WTC11 (cell line): Measurements from ENCODE around the gene PPIG. TPM values are rescaled to one million over a fixed set of nuclear protein-coding genes. Genes with fewer than 3 reads are reported as not detected.
A peak's percentile ranks its signal among the peaks of the same experiment; 100 is the strongest.
"Not testable (repeated sequence)": the region's sequence is repeated elsewhere in the genome, so short reads cannot be mapped to it uniquely, and the experiment has no call there.

Experiments used
- ATAC-seq: fragments of 200-7000 bp; cut with Tn5 transposase; 2 replicates; pipeline ENCODE4 v1.10.0; 2021; ENCODE audit warnings: mild to moderate bottlenecking, moderate library complexity
- CTCF ChIA-PET: fragments of 300-600 bp; sonication (Branson Sonifier 250); formaldehyde crosslinking; loops from one replicate; lab custom pipeline; 2021; ENCODE audit warnings: antibody characterized with exemption; lab: Charles Lee
- POLR2A ChIA-PET: fragments of 350-600 bp; sonication (Branson Sonifier 250); formaldehyde crosslinking; loops from one replicate; lab custom pipeline; 2021; ENCODE audit warnings: antibody characterized with exemption; lab: Charles Lee
- DNase-seq: peaks from one replicate; pipeline ENCODE4 v3.0.0; 2021; ENCODE audit warnings: low spot score
- H3K27ac Mint-ChIP-seq: 2 replicates; pipeline ENCODE4 v1.8.0; 2021; ENCODE audit warnings: mixed read lengths
- H3K27me3 Mint-ChIP-seq: 2 replicates; pipeline ENCODE4 v1.8.0; 2021; ENCODE audit warnings: low read depth, mild to moderate bottlenecking, moderate library complexity, mixed read lengths
- H3K36me3 Mint-ChIP-seq: 2 replicates; pipeline ENCODE4 v1.8.0; 2021; ENCODE audit warnings: mixed read lengths
- H3K4me1 Mint-ChIP-seq: 2 replicates; pipeline ENCODE4 v1.8.0; 2022; ENCODE audit warnings: mixed read lengths
- H3K4me3 Mint-ChIP-seq: 2 replicates; pipeline ENCODE4 v1.8.0; 2021; ENCODE audit warnings: mild to moderate bottlenecking, moderate library complexity, mixed read lengths
- H3K9me3 Mint-ChIP-seq: 2 replicates; pipeline ENCODE4 v1.8.0; 2021; ENCODE audit warnings: mixed read lengths
- AFF4 ChIP-seq: sonication (generic); formaldehyde crosslinking; IDR thresholded peaks from 2 replicates; pipeline ENCODE4 v1.8.1; 2023; ENCODE audit warnings: mild to moderate bottlenecking, missing genetic modification reagents, borderline replicate concordance
- ATF3 ChIP-seq: sonication (generic); formaldehyde crosslinking; conservative IDR thresholded peaks from 2 replicates; pipeline ENCODE4 v1.8.1; 2022; ENCODE audit warnings: mild to moderate bottlenecking, missing genetic modification reagents
- CREB1 ChIP-seq: sonication (generic); formaldehyde crosslinking; IDR thresholded peaks from 2 replicates; pipeline ENCODE4 v1.8.0; 2023; ENCODE audit warnings: mild to moderate bottlenecking, missing genetic modification reagents
- CREM ChIP-seq: sonication (generic); formaldehyde crosslinking; IDR thresholded peaks from 2 replicates; pipeline ENCODE4 v1.8.1; 2022; ENCODE audit warnings: mild to moderate bottlenecking, missing genetic modification reagents, moderate library complexity
- EMX1 ChIP-seq: fragments of 250-450 bp; sonication (Bioruptor Pico); IDR thresholded peaks from 2 replicates; pipeline ENCODE4 v1.8.0; 2021; ENCODE audit warnings: mild to moderate bottlenecking
- ESRRA ChIP-seq: sonication (generic); formaldehyde crosslinking; IDR thresholded peaks from 2 replicates; pipeline ENCODE4 v1.8.1; 2022; ENCODE audit warnings: mild to moderate bottlenecking, missing genetic modification reagents, borderline replicate concordance
- FOXK1 ChIP-seq: sonication (generic); formaldehyde crosslinking; IDR thresholded peaks from 2 replicates; pipeline ENCODE4 v1.8.0; 2022; ENCODE audit warnings: mild to moderate bottlenecking, moderate library complexity, missing genetic modification reagents
- GABPB1 ChIP-seq: sonication (generic); formaldehyde crosslinking; IDR thresholded peaks from 2 replicates; pipeline ENCODE4 v1.8.1; 2023; ENCODE audit warnings: mild to moderate bottlenecking, missing genetic modification reagents
- HMGXB4 ChIP-seq: sonication (generic); formaldehyde crosslinking; IDR thresholded peaks from 2 replicates; pipeline ENCODE4 v1.8.1; 2023; ENCODE audit warnings: mild to moderate bottlenecking, moderate library complexity, missing genetic modification reagents
- MAX ChIP-seq: sonication (generic); formaldehyde crosslinking; IDR thresholded peaks from 2 replicates; pipeline ENCODE4 v1.8.0; 2022; ENCODE audit warnings: mild to moderate bottlenecking, missing genetic modification reagents
- SMAD3 ChIP-seq: sonication (generic); formaldehyde crosslinking; IDR thresholded peaks from 2 replicates; pipeline ENCODE4 v1.8.0; 2022; ENCODE audit warnings: missing genetic modification reagents, mild to moderate bottlenecking, borderline replicate concordance
- SP1 ChIP-seq: sonication (generic); formaldehyde crosslinking; conservative IDR thresholded peaks from 2 replicates; pipeline ENCODE4 v1.8.1; 2022; ENCODE audit warnings: missing genetic modification reagents
- total RNA-seq: library from RNA; stranded (reverse); gene quantifications from 3 replicates; pipeline ENCODE4 v1.2.3, GENCODE V29; 2021
- TF ChIP-seq, protein P1 (sequence below): sonication (generic); formaldehyde crosslinking; IDR thresholded peaks from 2 replicates; pipeline ENCODE4 v1.8.0; 2023; ENCODE audit warnings: missing genetic modification reagents
- TF ChIP-seq, protein P2 (sequence below): sonication (generic); formaldehyde crosslinking; IDR thresholded peaks from 2 replicates; pipeline ENCODE4 v1.8.1; 2023; ENCODE audit warnings: mild to moderate bottlenecking, missing genetic modification reagents, moderate library complexity
- TF ChIP-seq, protein P3 (sequence below): fragments of 250-450 bp; sonication (Bioruptor Pico); IDR thresholded peaks from 2 replicates; pipeline ENCODE4 v1.8.0; 2021; ENCODE audit warnings: mild to moderate bottlenecking

PPIG gene
- total RNA-seq, 1 experiment from 2014 or later = 77.7 TPM

GRCh38 chr2:169573160-169573973 is 10.8 kb upstream of the PPIG start, which contains the start of gene FASTKD1 (continued):
- TF ChIP-seq SP1 (CRISPR knock-in tag) (peak; percentile 81), MAX (peak; percentile 80), SMAD3 (CRISPR knock-in tag) (no peak), ESRRA (CRISPR knock-in tag) (peak; percentile 98), FOXK1 (CRISPR knock-in tag) (peak; percentile 82), ATF3 (no peak), HMGXB4 (CRISPR knock-in tag) (0 out of 2 replicates have a peak, but pooled peaks have one; percentile 49), GABPB1 (CRISPR knock-in tag) (peak; percentile 82), EMX1 (CRISPR knock-in tag) (no peak)
- TF ChIP-seq, protein P1, sequence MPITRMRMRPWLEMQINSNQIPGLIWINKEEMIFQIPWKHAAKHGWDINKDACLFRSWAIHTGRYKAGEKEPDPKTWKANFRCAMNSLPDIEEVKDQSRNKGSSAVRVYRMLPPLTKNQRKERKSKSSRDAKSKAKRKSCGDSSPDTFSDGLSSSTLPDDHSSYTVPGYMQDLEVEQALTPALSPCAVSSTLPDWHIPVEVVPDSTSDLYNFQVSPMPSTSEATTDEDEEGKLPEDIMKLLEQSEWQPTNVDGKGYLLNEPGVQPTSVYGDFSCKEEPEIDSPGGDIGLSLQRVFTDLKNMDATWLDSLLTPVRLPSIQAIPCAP (CRISPR knock-in tag) = no peak

DNA sequence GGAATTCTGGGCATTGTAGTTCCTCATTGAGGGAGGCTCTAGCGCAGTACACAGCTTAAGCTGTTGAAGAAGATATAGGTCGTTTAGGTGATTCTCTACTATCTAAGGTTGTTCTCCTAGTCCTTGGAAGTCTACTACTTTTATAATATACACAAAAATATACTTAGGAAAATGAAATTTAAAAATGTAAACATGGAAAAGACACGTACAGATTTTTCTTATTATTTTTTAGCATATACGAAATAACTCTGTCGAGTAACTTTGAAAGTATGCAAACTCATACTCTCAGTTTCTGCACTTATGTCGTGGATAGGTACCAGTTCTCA is 10.2 kb upstream of the PPIG start:
- ATAC-seq = no peak
- TF ChIP-seq, protein P2, sequence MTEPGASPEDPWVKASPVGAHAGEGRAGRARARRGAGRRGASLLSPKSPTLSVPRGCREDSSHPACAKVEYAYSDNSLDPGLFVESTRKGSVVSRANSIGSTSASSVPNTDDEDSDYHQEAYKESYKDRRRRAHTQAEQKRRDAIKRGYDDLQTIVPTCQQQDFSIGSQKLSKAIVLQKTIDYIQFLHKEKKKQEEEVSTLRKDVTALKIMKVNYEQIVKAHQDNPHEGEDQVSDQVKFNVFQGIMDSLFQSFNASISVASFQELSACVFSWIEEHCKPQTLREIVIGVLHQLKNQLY = no peak
- peak; percentile 23; the same call in 1 of the 2 replicates for TF ChIP-seq CREM
- TF ChIP-seq, all 79 proteins: peak for 1
- Mint-ChIP-seq H3K36me3 (peaks cover 7% of the 10 kb centered on the region; the same call in 1 of the 2 replicates), H3K9me3 (peaks cover 6% of the 10 kb centered on the region; the same call in 1 of the 2 replicates), H3K4me3 (peak overlapping the region; percentile 98), H3K4me1 (peaks cover 11% of the 10 kb centered on the region; the same call in 1 of the 2 replicates), H3K27ac (peak overlapping the region; percentile 98), H3K27me3 (peaks cover 18% of the 10 kb centered on the region)
- no peak for DNase-seq
- ChIA-PET CTCF (no interaction called here), POLR2A (no interaction called here)

DNA sequence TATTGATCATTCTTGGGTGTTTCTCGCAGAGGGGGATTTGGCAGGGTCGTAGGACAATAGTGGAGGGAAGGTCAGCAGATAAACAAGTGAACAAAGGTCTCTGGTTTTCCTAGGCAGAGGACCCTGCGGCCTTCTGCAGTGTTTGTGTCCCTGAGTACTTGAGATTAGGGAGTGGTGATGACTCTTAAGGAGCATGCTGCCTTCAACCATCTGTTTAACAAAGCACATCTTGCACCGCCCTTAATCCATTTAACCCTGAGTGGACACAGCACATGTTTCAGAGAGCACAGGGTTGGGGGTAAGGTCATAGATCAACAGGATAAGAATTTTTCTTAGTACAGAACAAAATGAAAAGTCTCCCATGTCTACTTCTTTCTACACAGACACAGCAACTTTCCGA is 9.6 kb upstream of the PPIG start:
- H3K4me3 Mint-ChIP-seq = peak overlapping the region; percentile 30; the same call in 1 of the 2 replicates
- not testable (repeated sequence) for H3K27ac Mint-ChIP-seq

GRCh38 chr2:169575264-169575663 is 8.9 kb upstream of the PPIG start:
- Mint-ChIP-seq H3K4me1 (peaks cover 11% of the 10 kb centered on the region; the same call in 1 of the 2 replicates), H3K27me3 (peaks cover 26% of the 10 kb centered on the region)
- DNase-seq, CTCF ChIA-PET, ATAC-seq, H3K9me3 Mint-ChIP-seq, POLR2A ChIA-PET, H3K27ac Mint-ChIP-seq, H3K4me3 Mint-ChIP-seq, H3K36me3 Mint-ChIP-seq: not testable (repeated sequence)

More for the DNA sequence above, 9.6 kb upstream of the PPIG start:
- ATAC-seq, H3K9me3 Mint-ChIP-seq, POLR2A ChIA-PET, H3K36me3 Mint-ChIP-seq, CTCF ChIA-PET, DNase-seq: not testable (repeated sequence)
- Mint-ChIP-seq H3K27me3 (peaks cover 24% of the 10 kb centered on the region), H3K4me1 (peaks cover 11% of the 10 kb centered on the region; the same call in 1 of the 2 replicates)

GRCh38 chr2:169579044-169579443 is 5.1 kb upstream of the PPIG start:
- ChIA-PET POLR2A (no interaction called here), CTCF (no interaction called here)
- peaks cover 26% of the 10 kb centered on the region for H3K27me3 Mint-ChIP-seq
- ATAC-seq = no peak
- H3K36me3 Mint-ChIP-seq = peaks cover 3% of the 10 kb centered on the region
- H3K4me1 Mint-ChIP-seq = no peaks in the 10 kb centered on the region
- no peak for DNase-seq
- no peak overlapping the region for H3K27ac Mint-ChIP-seq
- H3K9me3 Mint-ChIP-seq = peaks cover 22% of the 10 kb centered on the region
- H3K4me3 Mint-ChIP-seq = no peak overlapping the region
- TF ChIP-seq GABPB1 (CRISPR knock-in tag) (no peak), CREB1 (no peak), AFF4 (CRISPR knock-in tag) (no peak)
- TF ChIP-seq, protein P3, sequence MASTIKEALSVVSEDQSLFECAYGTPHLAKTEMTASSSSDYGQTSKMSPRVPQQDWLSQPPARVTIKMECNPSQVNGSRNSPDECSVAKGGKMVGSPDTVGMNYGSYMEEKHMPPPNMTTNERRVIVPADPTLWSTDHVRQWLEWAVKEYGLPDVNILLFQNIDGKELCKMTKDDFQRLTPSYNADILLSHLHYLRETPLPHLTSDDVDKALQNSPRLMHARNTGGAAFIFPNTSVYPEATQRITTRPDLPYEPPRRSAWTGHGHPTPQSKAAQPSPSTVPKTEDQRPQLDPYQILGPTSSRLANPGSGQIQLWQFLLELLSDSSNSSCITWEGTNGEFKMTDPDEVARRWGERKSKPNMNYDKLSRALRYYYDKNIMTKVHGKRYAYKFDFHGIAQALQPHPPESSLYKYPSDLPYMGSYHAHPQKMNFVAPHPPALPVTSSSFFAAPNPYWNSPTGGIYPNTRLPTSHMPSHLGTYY (CRISPR knock-in tag) = no peak
